SK-N-MC (cell line): ENCODE results near the gene NLRP10.

Experiments used
- DNase-seq: peaks from one replicate; pipeline ENCODE4 v3.0.0-alpha.2; 2011; ENCODE audit warnings: low read depth, low spot score
- H3K27ac ChIP-seq: fragments of 200-600 bp; sonication (generic); 2 replicates; pipeline ENCODE4 v1.5.1; 2016; ENCODE audit warnings: mixed run types
- H3K36me3 ChIP-seq: fragments of 200-600 bp; sonication (generic); 2 replicates; pipeline ENCODE4 v1.6.1; 2017; ENCODE audit warnings: antibody characterized with exemption, low read length, mixed read lengths; ENCODE audit not compliant: insufficient read depth
- H3K4me3 ChIP-seq: fragments of 200-600 bp; sonication (generic); 2 replicates; pipeline ENCODE4 v1.5.1; 2016
- H3K9ac ChIP-seq: fragments of 200-600 bp; sonication (generic); 2 replicates; pipeline ENCODE4 v1.8.0; 2017; ENCODE audit warnings: mixed run types, mixed read lengths; ENCODE audit not compliant: insufficient read length
- H3K9me3 ChIP-seq: fragments of 200-600 bp; sonication (generic); 2 replicates; pipeline ENCODE4 v1.6.1; 2017; ENCODE audit warnings: low read depth, mild to moderate bottlenecking, antibody characterized with exemption, low read length, moderate library complexity, mixed read lengths
- EZH2 ChIP-seq: fragments of 200-600 bp; sonication (generic); IDR thresholded peaks from one replicate; pipeline ENCODE4 v1.6.1; 2017; ENCODE audit warnings: antibody characterized with exemption
- FOXP2 ChIP-seq: optimal IDR thresholded peaks from 2 replicates; pipeline ENCODE3; 2011; ENCODE audit warnings: mild to moderate bottlenecking, moderate library complexity; ENCODE audit not compliant: insufficient read depth; ENCODE audit errors: extremely low read length, control extremely low read depth
- POLR2AphosphoS5 ChIP-seq: IDR thresholded peaks from 2 replicates; pipeline ENCODE4 v1.6.1; 2012; ENCODE audit warnings: mild to moderate bottlenecking, low read depth, low read length, borderline replicate concordance

The NLRP10 gene

GRCh38 chr11:7965386-7965785, at the start of gene NLRP10:
Gene NLRP10, minus strand, starts transcription at chr11:7965447. Its CDS starts 1,952 bp downstream, at chr11:7963495.
- Histone ChIP-seq H3K27ac (no peak within 1 kb of the TSS), H3K4me3 (no peak within 1 kb of the TSS), H3K9ac (no peak within 1 kb of the TSS), H3K9me3 (no peaks in the 10 kb centered on the region), H3K36me3 (no peaks in the 10 kb centered on the region)
- no peak for TF ChIP-seq FOXP2
- no peak for TF ChIP-seq EZH2
- DNase-seq: no peak

GRCh38 chr11:8013833-8014232, 48.6 kb upstream of the NLRP10 start:
- Histone ChIP-seq H3K4me3 (no peak overlapping the region), H3K36me3 (no peaks in the 10 kb centered on the region), H3K27ac (no peak overlapping the region), H3K9ac (no peak overlapping the region), H3K9me3 (no peaks in the 10 kb centered on the region)
- TF ChIP-seq EZH2 (no peak), POLR2AphosphoS5 (no peak), FOXP2 (no peak)
- no peak for DNase-seq

- DNase-seq: no peak
- H3K27ac ChIP-seq: no peak overlapping the region
- no peaks in the 10 kb centered on the region for H3K9me3 ChIP-seq
- TF ChIP-seq FOXP2 (no peak), EZH2 (no peak), POLR2AphosphoS5 (no peak)
- H3K9ac ChIP-seq: no peak overlapping the region
- H3K4me3 ChIP-seq: no peak overlapping the region
- H3K36me3 ChIP-seq: no peaks in the 10 kb centered on the region
Observed at GRCh38 chr11:8011981-8012444, 46.8 kb upstream of the NLRP10 start.

- TF ChIP-seq POLR2AphosphoS5 (no peak), FOXP2 (no peak), EZH2 (no peak)
- no peak overlapping the region for H3K9ac ChIP-seq
- no peaks in the 10 kb centered on the region for H3K36me3 ChIP-seq
- no peak overlapping the region for H3K4me3 ChIP-seq
- no peak overlapping the region for H3K27ac ChIP-seq
- H3K9me3 ChIP-seq: no peaks in the 10 kb centered on the region
- no peak for DNase-seq
Observed at GRCh38 chr11:8011371-8011770, 46.1 kb upstream of the NLRP10 start.

GRCh38 chr11:8009856-8010255, 44.6 kb upstream of the NLRP10 start:
- DNase-seq: no peak
- Histone ChIP-seq H3K4me3 (no peak overlapping the region), H3K36me3 (no peaks in the 10 kb centered on the region), H3K27ac (no peak overlapping the region), H3K9ac (no peak overlapping the region), H3K9me3 (no peaks in the 10 kb centered on the region)
- TF ChIP-seq POLR2AphosphoS5: no peak
- no peak for TF ChIP-seq FOXP2
- TF ChIP-seq EZH2: no peak

- Histone ChIP-seq H3K4me3 (no peak overlapping the region), H3K9me3 (no peaks in the 10 kb centered on the region), H3K27ac (no peak overlapping the region), H3K9ac (no peak overlapping the region), H3K36me3 (no peaks in the 10 kb centered on the region)
- TF ChIP-seq POLR2AphosphoS5 (no peak), FOXP2 (no peak), EZH2 (no peak)
- DNase-seq: no peak
Observed at GRCh38 chr11:8008212-8008611, 43.0 kb upstream of the NLRP10 start.

- Histone ChIP-seq H3K36me3 (no peaks in the 10 kb centered on the region), H3K9me3 (no peaks in the 10 kb centered on the region), H3K4me3 (no peak overlapping the region), H3K27ac (no peak overlapping the region), H3K9ac (no peak overlapping the region)
- DNase-seq: no peak
- TF ChIP-seq FOXP2 (no peak), EZH2 (no peak), POLR2AphosphoS5 (no peak)
Observed at GRCh38 chr11:8006349-8006977, 41.2 kb upstream of the NLRP10 start.

- TF ChIP-seq POLR2AphosphoS5: no peak
- no peak for TF ChIP-seq FOXP2
- TF ChIP-seq EZH2: no peak
- Histone ChIP-seq H3K9me3 (no peaks in the 10 kb centered on the region), H3K4me3 (no peak overlapping the region), H3K27ac (no peak overlapping the region), H3K36me3 (no peaks in the 10 kb centered on the region), H3K9ac (no peak overlapping the region)
- no peak for DNase-seq
Observed at GRCh38 chr11:8005556-8005955, 40.3 kb upstream of the NLRP10 start.

GRCh38 chr11:8004008-8004407, 38.8 kb upstream of the NLRP10 start:
- Histone ChIP-seq H3K4me3 (no peak overlapping the region), H3K27ac (no peak overlapping the region), H3K9ac (no peak overlapping the region), H3K36me3 (peaks cover 2% of the 10 kb centered on the region; the same call in 1 of the 2 replicates), H3K9me3 (no peaks in the 10 kb centered on the region)
- no peak for DNase-seq
- TF ChIP-seq POLR2AphosphoS5: no peak
- no peak for TF ChIP-seq EZH2
- no peak for TF ChIP-seq FOXP2
